AG04449 (cell line): ENCODE data around the gene ATAT1.

Experiments
- CTCF ChIA-PET: fragments of 350-600 bp; formaldehyde crosslinking; extraction: SDS; loops from one replicate; lab custom pipeline; 2021; ENCODE audit warnings: antibody characterized with exemption; lab: Yijun Ruan, JAX
- POLR2A ChIA-PET: fragments of 400-600, 350-600 bp; formaldehyde crosslinking; extraction: SDS; loops from one replicate; lab custom pipeline; 2020; ENCODE audit warnings: antibody characterized with exemption, inconsistent platforms; lab: Yijun Ruan, JAX
- DNase-seq: peaks from one replicate; pipeline ENCODE4 v3.0.0-alpha.2; 2010; ENCODE audit warnings: low read depth, low spot score
- H3K4me3 ChIP-seq: 2 replicates; pipeline ENCODE4 v1.5.1; 2011; ENCODE audit warnings: low read depth, mild to moderate bottlenecking, control low read depth, low read length
- CTCF ChIP-seq: IDR thresholded peaks from one replicate; pipeline ENCODE4 v1.5.1; 2011; ENCODE audit warnings: mild to moderate bottlenecking, moderate library complexity, low read length, control low read depth, inconsistent platforms; ENCODE audit not compliant: insufficient read depth; ENCODE audit errors: missing control alignments

The ATAT1 gene

GRCh38 chr6:30614044-30614842, 12.4 kb upstream of the ATAT1 start:
- H3K4me3 ChIP-seq: peak overlapping the region; percentile 53
- no peak for TF ChIP-seq CTCF
- ChIA-PET CTCF (interaction anchor here (0.5 to 4.1 kb wide), 5 partner anchors 10 to 108 kb away, joined by 3 to 28 read pairs (median 3); no protein-coding TSS in a partner anchor), POLR2A (interaction anchor here (0.6 to 3.0 kb wide), 15 partner anchors 10 to 270 kb away, joined by 3 to 20 read pairs (median 4); no protein-coding TSS in a partner anchor)
- DNase-seq: no peak

- H3K4me3 ChIP-seq: peak overlapping the region; percentile 99
- DNase-seq: peak; percentile 87
- CTCF ChIA-PET: interaction anchor here (0.5 to 4.1 kb wide), 4 partner anchors 10 to 57 kb away, joined by 3 to 28 read pairs (median 5); no protein-coding TSS in a partner anchor
- POLR2A ChIA-PET: interaction anchor here (0.6 to 2.4 kb wide), 11 partner anchors 8 to 140 kb away, joined by 3 to 6 read pairs (median 4); no protein-coding TSS in a partner anchor
- no peak for TF ChIP-seq CTCF
Observed at GRCh38 chr6:30614843-30615218, 11.8 kb upstream of the ATAT1 start.

GRCh38 chr6:30615219-30615957, 11.3 kb upstream of the ATAT1 start:
- ChIA-PET CTCF (interaction anchor here (0.5 to 4.1 kb wide), 4 partner anchors 11 to 57 kb away, joined by 3 to 28 read pairs (median 5); no protein-coding TSS in a partner anchor), POLR2A (interaction anchor here (0.6 to 2.4 kb wide), 11 partner anchors 8 to 139 kb away, joined by 3 to 6 read pairs (median 4); no protein-coding TSS in a partner anchor)
- no peak for TF ChIP-seq CTCF
- H3K4me3 ChIP-seq: peak overlapping the region; percentile 99
- DNase-seq: no peak

- TF ChIP-seq CTCF: no peak
- no peak for DNase-seq
- ChIA-PET CTCF (interaction anchor here (4.1 kb wide), 1 partner anchor 18 kb away, joined by 28 read pairs; no protein-coding TSS in a partner anchor), POLR2A (interaction anchor here (1.7 kb wide), 1 partner anchor 106 kb away, joined by 6 read pairs; no protein-coding TSS in a partner anchor)
- peak overlapping the region; percentile 99 for H3K4me3 ChIP-seq
Observed at GRCh38 chr6:30615958-30616810, 10.5 kb upstream of the ATAT1 start.

- no peak for TF ChIP-seq CTCF
- DNase-seq: peak; percentile 99
- ChIA-PET CTCF (interaction anchor here (1.0 to 1.8 kb wide), 3 partner anchors 10 to 55 kb away, joined by 3 to 8 read pairs (median 3); partner anchors contain the start of genes ATAT1 and DHX16), POLR2A (interaction anchor here (0.6 to 1.3 kb wide), 6 partner anchors 12 to 104 kb away, joined by 3 to 6 read pairs (median 4); partner anchors contain the start of genes DHX16, MDC1 and PRR3)
- peak within 1 kb of the TSS; percentile 99 for H3K4me3 ChIP-seq
Observed at GRCh38 chr6:30616811-30617564, 9.7 kb upstream of the ATAT1 start, which contains the start of gene PPP1R10. Gene PPP1R10 (minus strand): TSS chr6:30617243. CDS start chr6:30609944, 7,299 bp downstream.
